NCI-H1048 (cell line): Measurements from ENCODE around the gene CDK14.

Experiments used
- DNase-seq: peaks from one replicate; lab custom pipeline; 2025; lab: John Stamatoyannopoulos, UW

Gene CDK14

GRCh38 chr7:90595801-90596670, at the start of gene CDK14:
Gene CDK14, plus strand, starts transcription at chr7:90596321. Its CDS starts 307 bp downstream, at chr7:90596628.
- peak; percentile 24 for DNase-seq

- no peak for DNase-seq
Measured at GRCh38 chr7:90551036-90551435, 45.1 kb upstream of the CDK14 start.

- no peak for DNase-seq
Measured at GRCh38 chr7:90552521-90552920, 43.6 kb upstream of the CDK14 start.

- no peak for DNase-seq
Measured at GRCh38 chr7:90560730-90561129, 35.4 kb upstream of the CDK14 start.

GRCh38 chr7:90563286-90563685, 32.8 kb upstream of the CDK14 start:
- DNase-seq: no peak

- no peak for DNase-seq
Measured at GRCh38 chr7:90564455-90564854, 31.7 kb upstream of the CDK14 start.

- no peak for DNase-seq
Measured at GRCh38 chr7:90568213-90568612, 27.9 kb upstream of the CDK14 start.

- DNase-seq: no peak
Measured at GRCh38 chr7:90569368-90569767, 26.8 kb upstream of the CDK14 start.

GRCh38 chr7:90570373-90570959, 25.7 kb upstream of the CDK14 start:
- DNase-seq: no peak

GRCh38 chr7:90574146-90574819, 21.8 kb upstream of the CDK14 start:
- no peak for DNase-seq

- no peak for DNase-seq
Measured at GRCh38 chr7:90574820-90575187, 21.3 kb upstream of the CDK14 start.

GRCh38 chr7:90579181-90579688, 16.9 kb upstream of the CDK14 start:
- DNase-seq: no peak

- no peak for DNase-seq
Measured at GRCh38 chr7:90580051-90580450, 16.1 kb upstream of the CDK14 start.

- DNase-seq: no peak
Measured at GRCh38 chr7:90582164-90582563, 14.0 kb upstream of the CDK14 start.

GRCh38 chr7:90584378-90584777, 11.7 kb upstream of the CDK14 start:
- DNase-seq: no peak

GRCh38 chr7:90586091-90586490, 10.0 kb upstream of the CDK14 start:
- no peak for DNase-seq

- DNase-seq: no peak
Measured at GRCh38 chr7:90587766-90588165, 8.4 kb upstream of the CDK14 start.

GRCh38 chr7:90592033-90592432, 4.1 kb upstream of the CDK14 start:
- no peak for DNase-seq

- no peak for DNase-seq
Measured at GRCh38 chr7:90593205-90593604, 2.9 kb upstream of the CDK14 start.

GRCh38 chr7:90594751-90595317, 1.3 kb upstream of the CDK14 start:
- no peak for DNase-seq

GRCh38 chr7:90595342-90595800, 750 bp upstream of the CDK14 start:
- no peak for DNase-seq
